ENCODE measurements around the gene ANKRD61. TPM values are rescaled to one million over a fixed set of nuclear protein-coding genes. Genes with fewer than 3 reads are reported as not detected.
A peak's percentile ranks its signal among the peaks of the same experiment; 100 is the strongest.
"Not testable (repeated sequence)": the region's sequence is repeated elsewhere in the genome, so short reads cannot be mapped to it uniquely, and the experiment has no call there.

Gene ANKRD61
- total RNA-seq, result not detected
- long read RNA-seq, partial matches to known transcripts, result 0 of 1 reads
- long read RNA-seq, other reads (novel, unspliced or antisense), result 1 of 1 reads

DNA sequence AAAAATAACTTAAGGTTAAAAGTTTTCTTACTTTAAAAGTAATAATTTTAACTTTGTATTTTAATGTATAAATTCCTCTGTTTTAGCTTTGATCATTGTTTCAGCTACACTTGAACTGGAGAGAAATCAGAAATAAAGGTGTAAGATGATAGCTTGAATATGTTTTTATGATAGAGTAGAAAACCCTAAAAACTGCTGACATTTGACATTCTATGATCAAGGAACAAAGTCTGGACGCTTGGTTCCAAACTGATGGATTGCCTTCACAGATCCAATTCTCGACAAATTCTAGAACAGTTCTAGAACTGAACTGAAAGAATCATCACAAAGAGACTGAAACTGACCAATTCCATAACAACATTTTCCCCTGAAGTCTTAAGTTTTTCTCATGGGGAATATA, at the start of gene ANKRD61:
TSS of gene ANKRD61 (plus strand) at position 389 of the 400 bp plus-strand sequence. CDS start at position 389, 0 bp downstream.
- intact Hi-C loops (cut with DNase I), result no loop called here
- Histone ChIP-seq H3K36me3 (peaks cover 71% of the 10 kb centered on the region), H3K4me3 (no peak within 1 kb of the TSS), H3K4me1 (peaks cover 13% of the 10 kb centered on the region), H3K27ac (no peak within 1 kb of the TSS), H3K9me3 (no peaks in the 10 kb centered on the region), H3K27me3 (no peaks in the 10 kb centered on the region)
- TF ChIP-seq, protein P1, sequence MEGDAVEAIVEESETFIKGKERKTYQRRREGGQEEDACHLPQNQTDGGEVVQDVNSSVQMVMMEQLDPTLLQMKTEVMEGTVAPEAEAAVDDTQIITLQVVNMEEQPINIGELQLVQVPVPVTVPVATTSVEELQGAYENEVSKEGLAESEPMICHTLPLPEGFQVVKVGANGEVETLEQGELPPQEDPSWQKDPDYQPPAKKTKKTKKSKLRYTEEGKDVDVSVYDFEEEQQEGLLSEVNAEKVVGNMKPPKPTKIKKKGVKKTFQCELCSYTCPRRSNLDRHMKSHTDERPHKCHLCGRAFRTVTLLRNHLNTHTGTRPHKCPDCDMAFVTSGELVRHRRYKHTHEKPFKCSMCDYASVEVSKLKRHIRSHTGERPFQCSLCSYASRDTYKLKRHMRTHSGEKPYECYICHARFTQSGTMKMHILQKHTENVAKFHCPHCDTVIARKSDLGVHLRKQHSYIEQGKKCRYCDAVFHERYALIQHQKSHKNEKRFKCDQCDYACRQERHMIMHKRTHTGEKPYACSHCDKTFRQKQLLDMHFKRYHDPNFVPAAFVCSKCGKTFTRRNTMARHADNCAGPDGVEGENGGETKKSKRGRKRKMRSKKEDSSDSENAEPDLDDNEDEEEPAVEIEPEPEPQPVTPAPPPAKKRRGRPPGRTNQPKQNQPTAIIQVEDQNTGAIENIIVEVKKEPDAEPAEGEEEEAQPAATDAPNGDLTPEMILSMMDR (IDR thresholded peaks at IDR 0.05), result no peak
- no peak for ATAC-seq
- no peak for DNase-seq

GRCh38 chr7:5987061-5987460, 44.1 kb upstream of the ANKRD61 start:
- intact Hi-C loops (cut with DNase I); H3K4me3 ChIP-seq; H3K4me1 ChIP-seq; H3K9me3 ChIP-seq; H3K27me3 ChIP-seq; DNase-seq; H3K27ac ChIP-seq; ATAC-seq: not testable (repeated sequence)
- peaks cover 45% of the 10 kb centered on the region for H3K36me3 ChIP-seq

- intact Hi-C loops (cut with DNase I), result no loop called here
- no peak overlapping the region for H3K4me3 ChIP-seq
- no peaks in the 10 kb centered on the region for H3K4me1 ChIP-seq
- H3K9me3 ChIP-seq, result no peaks in the 10 kb centered on the region
- ATAC-seq (peak; percentile 85), DNase-seq (no peak)
- no peaks in the 10 kb centered on the region for H3K27me3 ChIP-seq
- TF ChIP-seq, protein P1 (IDR thresholded peaks at IDR 0.05), result peak; percentile 67
- H3K27ac ChIP-seq, result no peak overlapping the region
- H3K36me3 ChIP-seq, result peaks cover 62% of the 10 kb centered on the region
Measured at GRCh38 chr7:5997210-5997808, 33.9 kb upstream of the ANKRD61 start.

GRCh38 chr7:6007386-6007785, 23.8 kb upstream of the ANKRD61 start:
- Histone ChIP-seq H3K9me3 (no peaks in the 10 kb centered on the region), H3K27ac (no peak overlapping the region), H3K4me3 (no peak overlapping the region), H3K4me1 (peaks cover 31% of the 10 kb centered on the region), H3K27me3 (no peaks in the 10 kb centered on the region), H3K36me3 (peaks cover 14% of the 10 kb centered on the region)
- intact Hi-C loops (cut with DNase I), result no loop called here
- no peak for DNase-seq
- no peak for ATAC-seq
- TF ChIP-seq, protein P1 (IDR thresholded peaks at IDR 0.05), result no peak

GRCh38 chr7:6007835-6008590, 23.2 kb upstream of the ANKRD61 start:
- intact Hi-C loops (cut with DNase I); H3K9me3 ChIP-seq; H3K36me3 ChIP-seq; H3K27me3 ChIP-seq; ATAC-seq; DNase-seq: not testable (repeated sequence)
- Histone ChIP-seq H3K4me1 (peaks cover 33% of the 10 kb centered on the region), H3K4me3 (peak overlapping the region; percentile 81), H3K27ac (peak overlapping the region; percentile 90)

GRCh38 chr7:6008668-6009611, 22.2 kb upstream of the ANKRD61 start, which contains the start of the genes AIMP2 and PMS2:
AIMP2 (plus strand) TSS chr7:6009272; CDS start chr7:6009364, 92 bp downstream.
PMS2 (minus strand) TSS chr7:6009049; CDS start chr7:6009019, 30 bp downstream.
- H3K4me3 ChIP-seq, result peak within 1 kb of the TSS; percentile 81
- no peaks in the 10 kb centered on the region for H3K9me3 ChIP-seq
- H3K36me3 ChIP-seq, result peaks cover under 1% of the 10 kb centered on the region
- peak within 1 kb of the TSS; percentile 90 for H3K27ac ChIP-seq
- no peaks in the 10 kb centered on the region for H3K27me3 ChIP-seq
- DNase-seq (peak; percentile 98), ATAC-seq (peak; percentile 96)
- TF ChIP-seq, protein P1 (IDR thresholded peaks at IDR 0.05), result no peak
- H3K4me1 ChIP-seq, result peaks cover 33% of the 10 kb centered on the region
- intact Hi-C loops (cut with DNase I), result no loop called here

DNA sequence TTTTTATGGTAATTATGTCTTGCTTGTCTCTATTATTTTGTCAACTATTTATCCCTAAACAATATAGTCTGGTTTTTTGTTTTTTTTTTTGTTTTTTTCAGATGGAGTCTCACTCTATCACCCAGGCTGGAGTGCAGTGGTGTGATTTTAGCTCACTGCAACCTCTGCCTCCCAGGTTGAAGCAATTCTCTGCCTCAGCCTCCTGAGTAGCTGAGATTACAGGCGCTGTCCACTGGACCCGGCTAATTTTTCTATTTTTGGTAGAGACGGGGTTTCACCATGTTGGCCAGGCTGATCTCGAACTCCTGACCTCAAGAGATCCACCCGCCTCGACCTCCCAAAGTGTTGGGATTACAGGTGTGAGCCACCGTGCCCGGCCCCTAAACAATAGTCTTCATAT, 20.8 kb upstream of the ANKRD61 start:
- DNase-seq; H3K36me3 ChIP-seq; intact Hi-C loops (cut with DNase I); H3K27ac ChIP-seq; H3K9me3 ChIP-seq; ATAC-seq; H3K27me3 ChIP-seq: not testable (repeated sequence)
- Histone ChIP-seq H3K4me1 (peaks cover 33% of the 10 kb centered on the region), H3K4me3 (peak overlapping the region; percentile 81)
